ENCODE data around the gene SCRN2.

SCRN2 gene

GRCh38 chr17:47840742-47841487, at the start of gene SCRN2:
Gene SCRN2 (minus strand): TSS chr17:47841273. CDS start chr17:47840843, 430 bp downstream.
- peak; percentile 86 to 90 for DNase-seq

DNA sequence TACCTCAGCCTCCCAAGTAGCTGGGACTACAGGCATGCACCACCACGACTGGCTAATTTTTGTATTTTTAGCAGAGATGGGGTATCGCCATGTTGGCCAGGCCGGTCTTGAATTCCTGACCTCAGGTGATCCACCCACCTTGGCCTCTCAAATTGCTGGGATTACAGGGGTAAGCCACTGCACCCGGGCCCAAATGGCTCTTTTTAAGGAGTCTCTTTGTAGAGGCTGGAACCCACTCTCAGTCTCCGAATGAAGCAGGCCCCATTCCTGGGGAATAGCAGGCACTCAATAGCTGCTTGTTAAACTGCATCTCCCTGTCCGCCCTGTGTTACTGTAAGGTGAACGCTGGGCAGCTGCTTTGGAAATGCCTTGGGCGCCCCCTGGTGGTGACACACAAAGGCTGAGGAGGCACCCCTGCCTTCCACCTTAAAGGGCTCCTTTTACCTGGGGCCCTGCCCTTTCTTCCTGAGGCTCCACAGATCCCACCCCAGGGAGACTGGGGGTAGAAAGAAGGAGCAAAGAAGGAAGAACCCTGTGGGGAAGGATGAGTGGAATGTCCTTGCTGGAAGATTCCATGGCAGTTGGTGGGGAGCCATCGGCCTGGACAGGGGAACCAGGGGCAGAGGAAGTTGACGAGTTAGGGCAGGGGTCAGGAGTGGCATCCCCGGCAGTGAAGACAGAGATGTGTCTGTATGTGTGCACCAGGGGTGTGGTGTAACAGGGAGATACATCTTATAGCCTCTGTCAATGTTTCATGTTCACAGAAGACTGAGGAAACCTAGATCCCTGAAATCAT, 48.9 kb upstream of the SCRN2 start:
- DNase-seq = peak; percentile 87 to 91

GRCh38 chr17:47888293-47888692, 47.2 kb upstream of the SCRN2 start:
- DNase-seq = no peak

DNA sequence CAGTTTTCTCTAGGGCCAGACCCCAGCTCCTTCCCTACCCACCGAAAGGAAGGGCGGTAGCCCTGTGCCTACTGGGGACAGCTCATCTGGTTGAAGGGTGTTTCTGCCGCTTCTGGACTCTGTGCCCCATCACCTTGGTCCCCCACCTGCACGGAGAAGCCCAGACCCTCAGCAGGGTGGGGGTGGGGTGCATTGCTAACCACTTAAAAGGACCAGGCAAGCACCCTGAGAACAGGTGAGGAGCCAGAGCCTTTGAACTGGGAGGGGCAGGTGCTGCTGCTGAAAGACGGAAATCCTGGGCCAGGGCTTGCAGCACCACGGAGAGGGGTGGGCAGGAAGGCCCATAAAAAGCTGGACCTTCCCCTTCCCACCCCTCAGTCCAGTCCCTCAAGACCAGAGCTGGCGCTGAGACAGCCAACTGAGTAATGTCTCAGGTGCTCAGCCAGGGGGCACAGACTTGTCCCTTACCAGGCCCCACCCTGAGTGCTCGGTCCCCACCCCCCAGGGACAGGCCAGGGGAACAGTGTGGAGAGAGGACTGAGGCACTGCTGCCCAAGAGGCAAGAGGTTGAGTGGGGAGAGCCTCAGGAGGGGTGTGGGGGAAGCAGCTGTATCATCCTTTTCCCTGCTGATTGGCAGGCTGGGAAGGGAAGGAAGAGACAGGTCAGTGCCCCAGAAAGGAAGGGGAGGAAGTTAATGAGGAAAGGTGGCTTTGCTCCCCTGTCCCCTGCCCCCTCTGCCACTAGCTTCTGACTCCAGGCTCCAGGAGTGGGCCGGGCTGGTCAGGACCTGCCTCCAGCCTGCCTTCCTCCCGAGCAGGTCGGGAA, 44.0 kb upstream of the SCRN2 start:
- DNase-seq = peak in 1 of 2 donors; percentile 14

DNA sequence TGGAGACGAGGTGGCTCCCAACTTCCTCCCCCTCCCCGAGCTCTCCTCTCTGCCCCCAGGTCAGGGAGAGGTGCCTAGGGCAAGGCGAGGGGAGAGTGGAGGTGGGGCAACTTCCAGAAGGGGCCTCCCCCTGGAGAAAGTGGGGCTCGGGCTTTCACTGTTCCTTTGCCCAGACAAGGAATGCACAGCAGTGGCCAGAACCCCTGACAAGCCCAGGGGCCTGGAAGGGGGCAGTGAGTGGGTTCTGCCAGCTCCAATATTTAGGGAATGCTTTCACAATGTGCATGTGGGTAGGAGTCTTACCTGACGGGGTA, 43.3 kb upstream of the SCRN2 start:
- no peak for DNase-seq

DNA sequence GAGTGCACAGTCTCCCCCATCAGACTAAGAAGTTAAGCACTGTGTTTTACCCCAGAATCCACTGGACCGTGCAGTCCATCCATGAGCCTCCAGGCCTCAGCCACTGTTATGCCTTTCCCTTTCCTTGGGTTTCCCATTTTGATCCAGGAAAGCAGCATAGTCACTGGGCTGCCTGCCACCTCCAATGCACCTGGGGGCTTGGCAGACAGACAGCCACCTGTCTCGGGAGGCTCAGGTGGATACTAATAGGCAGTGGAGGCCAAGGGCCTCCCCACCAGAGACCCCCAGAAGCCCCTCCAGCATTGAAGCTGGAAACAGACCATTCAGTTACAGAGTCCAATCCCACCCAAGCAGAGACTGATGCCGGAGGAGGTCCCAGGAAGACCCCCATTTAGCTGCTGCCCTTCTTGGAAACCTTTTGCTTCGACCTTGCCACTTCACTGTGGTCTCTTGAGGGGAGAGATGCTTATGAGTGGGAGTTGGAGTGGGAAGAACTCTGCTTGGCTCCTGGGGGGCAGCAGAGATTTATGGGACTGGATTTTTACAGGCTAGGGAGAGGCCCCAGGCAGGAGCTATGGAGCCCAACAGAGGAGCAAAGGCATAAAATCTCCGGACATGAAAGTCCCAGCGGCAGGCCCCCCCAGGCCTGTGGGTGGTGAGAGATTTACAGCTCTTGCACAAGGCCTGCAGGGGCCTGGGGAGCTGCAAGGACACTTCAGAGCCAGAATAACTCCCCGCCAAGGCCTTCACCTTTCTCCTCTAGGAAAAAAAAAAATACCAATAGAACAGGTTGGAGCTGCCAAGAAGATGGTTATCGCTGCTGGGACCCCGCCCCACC, 42.7 kb upstream of the SCRN2 start:
- no peak for DNase-seq

DNA sequence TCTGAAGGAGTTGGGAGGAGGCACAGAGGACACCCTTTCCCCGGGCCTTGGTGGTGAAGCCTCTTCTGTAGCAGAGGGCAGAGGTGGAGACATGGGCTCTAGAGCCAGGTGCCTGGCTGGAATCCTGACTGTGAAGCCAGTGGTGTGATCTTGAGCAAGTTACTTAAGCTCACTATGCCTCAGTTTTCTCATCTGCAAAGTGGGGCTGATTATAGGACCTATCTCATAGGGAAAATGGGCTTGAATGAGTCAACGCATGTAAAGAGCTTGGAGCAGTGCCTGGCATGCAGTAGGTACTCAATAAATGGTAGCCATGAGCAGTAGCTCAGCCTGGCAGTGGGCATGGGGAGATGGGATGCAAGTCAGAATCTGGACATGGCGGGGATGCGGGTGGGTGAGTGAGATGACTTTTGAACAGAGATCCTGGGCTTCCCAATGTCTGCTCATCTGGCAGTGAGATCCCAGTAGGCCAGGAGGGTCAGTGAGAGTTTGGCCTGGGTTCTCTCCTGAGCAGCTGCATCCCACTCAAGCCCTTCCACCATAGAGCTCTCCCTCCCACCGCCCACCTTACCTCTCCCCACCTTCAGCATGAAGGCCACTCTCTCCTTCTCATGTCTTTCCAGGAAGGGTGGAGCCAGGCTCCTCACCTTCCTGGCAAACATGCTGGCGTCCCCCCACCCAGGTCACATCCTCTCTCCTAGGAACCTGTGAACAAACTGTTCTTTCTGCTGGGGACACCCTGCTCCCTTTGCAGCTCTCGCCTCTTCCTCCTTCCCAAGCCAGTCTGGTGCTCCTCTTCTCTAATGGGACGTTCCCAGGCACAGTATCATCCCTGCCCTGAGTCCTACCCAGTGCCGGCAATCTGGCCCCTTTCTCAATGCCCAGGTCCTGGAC, 41.9 kb upstream of the SCRN2 start:
- no peak for DNase-seq

DNA sequence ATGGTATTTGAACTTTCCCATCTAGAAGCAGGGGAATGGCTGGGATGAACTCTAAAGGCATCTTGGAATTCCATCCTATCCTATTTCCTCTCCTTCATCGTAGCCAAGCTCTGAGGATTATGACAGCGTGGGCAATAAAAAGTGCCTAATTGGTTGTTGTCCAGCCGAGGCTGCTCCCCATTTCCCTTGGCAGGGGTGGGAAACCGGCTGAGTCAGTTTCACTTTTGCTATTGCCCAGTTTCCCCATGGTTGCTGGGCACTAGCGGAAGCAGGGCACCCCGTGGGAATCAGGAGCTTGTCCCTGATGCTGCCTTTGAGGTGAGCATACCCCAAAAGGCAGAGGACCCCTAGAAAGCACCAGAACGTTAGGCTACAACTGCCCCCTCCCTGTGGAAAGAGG, 41.2 kb upstream of the SCRN2 start:
- DNase-seq = no peak

GRCh38 chr17:47879776-47880454, 38.8 kb upstream of the SCRN2 start:
- no peak for DNase-seq

DNA sequence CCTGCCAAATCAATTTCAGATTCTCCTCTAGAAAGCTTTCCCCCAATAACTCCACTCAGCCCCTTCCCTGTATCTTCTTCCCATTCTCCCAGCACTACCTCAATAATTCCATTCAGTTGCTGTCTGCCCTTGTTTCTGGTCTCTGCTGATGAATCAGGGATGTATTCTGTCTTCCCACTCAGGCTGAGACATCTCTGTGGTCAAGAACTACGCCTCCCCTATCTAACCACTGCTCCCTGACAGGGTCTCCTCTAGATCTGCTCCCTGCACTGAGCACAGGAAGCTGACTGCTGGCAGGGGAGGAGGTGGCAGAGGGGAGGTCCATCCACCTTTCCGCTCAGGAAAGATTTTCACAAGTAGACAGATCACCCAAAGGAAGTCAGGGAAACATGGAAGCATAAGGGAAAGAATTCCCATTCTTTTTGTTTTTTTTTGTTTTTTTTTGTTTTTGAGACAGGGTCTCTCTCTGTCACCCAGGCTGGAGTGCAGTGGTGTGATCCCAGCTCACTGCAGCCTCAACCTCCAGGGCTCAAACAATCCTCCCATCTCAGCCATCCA, 38.0 kb upstream of the SCRN2 start:
- DNase-seq = no peak

- no peak for DNase-seq
These were observed 37.3 kb upstream of the SCRN2 start for GRCh38 chr17:47878203-47879027.

- no peak for DNase-seq
These were observed 36.4 kb upstream of the SCRN2 start for GRCh38 chr17:47877368-47878034.

DNA sequence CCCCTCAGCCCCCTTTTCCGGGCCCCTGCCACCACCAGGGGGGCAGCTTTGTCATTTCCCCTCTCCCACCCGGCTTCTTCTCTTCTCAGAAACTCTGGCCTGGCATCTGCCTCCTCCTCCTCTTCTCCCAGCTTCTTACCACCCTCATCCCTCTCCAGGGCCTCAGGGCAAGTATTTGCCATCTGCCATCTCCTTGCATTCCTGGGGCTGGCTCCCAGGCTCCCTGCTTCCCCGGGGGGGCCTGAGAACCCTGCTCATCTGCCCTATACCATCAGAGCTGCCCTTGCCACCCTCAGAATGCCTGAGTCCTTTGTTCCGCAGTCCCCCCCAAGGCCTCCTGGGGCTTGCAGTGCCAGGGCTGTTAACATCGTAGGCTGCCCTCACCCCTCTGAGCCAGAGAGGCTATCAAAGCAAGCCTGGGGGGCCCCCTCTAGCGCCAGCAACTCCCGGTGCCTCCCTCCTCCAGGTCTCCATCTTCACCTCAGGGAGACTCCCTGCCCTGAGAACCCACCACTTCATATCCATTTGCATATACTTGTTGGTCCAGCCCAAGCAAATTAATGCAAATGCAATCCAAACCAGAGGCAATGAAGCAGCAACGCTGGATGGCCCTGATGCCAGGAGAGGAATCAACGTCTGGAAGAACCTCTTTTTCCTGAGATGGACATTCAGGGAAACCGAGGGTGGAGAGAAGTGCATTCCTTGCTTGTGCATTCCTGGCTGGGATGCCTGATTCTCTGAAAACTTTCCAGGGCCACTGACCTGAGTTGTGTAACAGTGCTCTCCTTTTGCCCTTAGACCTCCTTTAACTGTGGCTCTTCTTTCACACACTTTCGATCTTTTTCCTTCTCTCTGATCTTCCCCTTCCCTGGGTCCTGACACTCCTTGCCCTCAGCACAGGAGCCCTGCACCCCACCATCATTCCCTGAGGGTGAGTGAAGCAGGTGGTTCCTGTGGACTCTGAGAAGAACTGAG, 34.2 kb upstream of the SCRN2 start:
- no peak for DNase-seq

DNA sequence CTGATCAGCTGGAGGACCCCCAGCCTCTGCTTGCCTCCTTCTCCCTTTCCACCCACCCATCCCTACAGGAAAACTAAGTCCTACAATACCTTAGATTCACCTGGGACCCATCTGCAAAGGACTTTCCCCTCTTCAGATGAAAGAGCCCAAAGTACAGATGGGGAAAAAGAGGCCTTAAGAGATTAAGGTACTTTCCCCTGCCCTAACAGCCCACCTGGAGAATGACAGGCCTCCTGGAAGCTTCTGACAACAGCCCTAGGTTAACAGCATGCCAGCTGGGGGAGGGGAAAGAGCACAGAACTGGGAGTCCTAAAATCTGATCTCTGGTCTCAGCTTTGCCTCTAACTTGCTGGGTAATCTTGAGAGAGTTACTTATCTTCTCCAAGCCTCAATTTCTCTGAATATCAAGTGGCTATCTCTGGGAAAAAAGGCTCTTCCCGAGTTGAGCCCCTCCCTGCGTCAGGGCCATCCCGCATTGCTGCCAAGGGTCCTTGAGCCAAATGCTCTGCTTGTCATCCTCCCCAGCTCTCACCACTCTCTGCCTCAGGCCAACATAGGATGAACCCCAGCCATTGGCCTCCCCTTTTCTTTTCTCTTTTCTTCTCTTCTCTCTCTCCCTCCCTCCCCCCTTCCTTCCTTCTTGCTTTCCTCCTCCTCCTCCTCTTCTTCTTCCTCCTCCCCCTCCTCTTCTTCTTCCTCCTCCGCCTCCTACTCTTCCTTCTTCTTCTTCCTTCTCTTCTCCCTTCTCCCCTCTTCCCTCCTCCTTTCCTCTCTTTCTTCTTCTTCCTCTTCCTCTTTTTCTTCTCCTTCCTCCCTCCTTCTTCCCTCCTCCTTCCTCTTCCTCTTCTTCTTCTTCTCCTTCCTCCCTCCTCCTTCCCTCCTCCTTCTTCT, 32.4 kb upstream of the SCRN2 start:
- no peak for DNase-seq

GRCh38 chr17:47872651-47873161, 31.6 kb upstream of the SCRN2 start:
- DNase-seq = no peak

DNA sequence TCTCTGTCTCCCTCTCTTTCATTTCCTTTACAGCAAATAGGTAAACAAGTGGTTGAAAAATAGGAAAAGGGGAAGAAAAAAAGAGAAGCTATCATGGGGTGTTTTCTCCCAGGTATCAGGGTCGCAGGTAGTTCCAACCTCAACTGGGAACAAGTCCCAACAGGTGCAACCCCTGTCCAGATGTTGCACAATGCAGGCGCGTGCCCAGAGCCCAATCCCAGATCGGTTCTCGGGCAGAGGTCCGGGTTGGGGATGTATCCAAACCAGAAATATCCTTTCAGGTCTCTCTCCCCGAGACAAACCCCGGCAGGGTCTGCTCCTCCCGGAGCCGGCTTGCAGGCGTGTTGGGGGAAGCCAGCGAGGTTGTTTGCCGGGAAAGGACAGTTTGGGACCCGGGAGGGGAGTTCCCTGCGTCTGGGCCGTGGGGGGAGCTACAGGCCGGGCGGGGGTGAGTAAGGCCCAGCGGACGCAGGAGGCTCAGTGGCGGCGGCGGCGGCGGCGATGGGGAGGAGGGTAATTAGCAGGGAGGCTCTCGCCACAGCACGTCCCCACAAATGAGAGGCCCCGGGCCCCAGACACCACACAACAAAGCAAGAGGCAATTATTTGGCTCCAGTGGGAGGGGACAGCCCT, 31.1 kb upstream of the SCRN2 start:
- no peak for DNase-seq

All from CD4-positive, alpha-beta T cell treated with Interferon alpha-2 for 1 hour (primary cell).